Hepatocyte (in vitro differentiated cells): ENCODE measurements around the gene DNAJA4.

Source experiments
- CTCF ChIP-seq: fragments of 200-600 bp; sonication (generic); IDR thresholded peaks from 2 replicates; pipeline ENCODE4 v1.5.1; 2016; ENCODE audit warnings: antibody characterized with exemption, mild to moderate bottlenecking; ENCODE audit not compliant: poor library complexity
- EZH2phosphoT487 ChIP-seq: fragments of 200-600 bp; sonication (generic); IDR thresholded peaks from one replicate; pipeline ENCODE4 v1.6.1; 2018; ENCODE audit warnings: antibody characterized with exemption, mild to moderate bottlenecking, low read depth, moderate library complexity; ENCODE audit not compliant: unreplicated experiment, severe bottlenecking

- no peak for TF ChIP-seq CTCF
- TF ChIP-seq EZH2phosphoT487, result no peak
Measured at GRCh38 chr15:78321041-78321570, 56.7 kb downstream of the DNAJA4 start.
